HG02970 (cell line): ENCODE measurements around the gene GALR2.

Experiments
- ATAC-seq: cut with Tn5 transposase; IDR thresholded peaks from one replicate; pipeline ENCODE4 v1.9.1; 2021; ENCODE audit warnings: mild to moderate bottlenecking, moderate library complexity, moderate number of reproducible peaks; ENCODE audit not compliant: unreplicated experiment, low FRiP score

The GALR2 gene

GRCh38 chr17:76091526-76092286, 17.1 kb downstream of the GALR2 start:
- no peak for ATAC-seq

- no peak for ATAC-seq
Measured at GRCh38 chr17:76092526-76093413, 18.2 kb downstream of the GALR2 start.

GRCh38 chr17:76094046-76094445, 19.5 kb downstream of the GALR2 start:
- ATAC-seq = no peak

GRCh38 chr17:76095943-76096342, 21.4 kb downstream of the GALR2 start:
- ATAC-seq = no peak

- no peak for ATAC-seq
Measured at GRCh38 chr17:76097716-76098295, 23.2 kb downstream of the GALR2 start.

GRCh38 chr17:76102944-76103273, 28.3 kb downstream of the GALR2 start:
- ATAC-seq = no peak

- ATAC-seq = peak; percentile 87
Measured at GRCh38 chr17:76103274-76104139, 28.9 kb downstream of the GALR2 start, which contains the start of gene EXOC7. Gene EXOC7 (minus strand): TSS chr17:76103787. CDS start chr17:76103692, 95 bp downstream.

- ATAC-seq = no peak
Measured at GRCh38 chr17:76104140-76104895, 29.7 kb downstream of the GALR2 start.

- ATAC-seq = no peak
Measured at GRCh38 chr17:76104896-76105231, 30.3 kb downstream of the GALR2 start.

GRCh38 chr17:76106703-76107102, 32.1 kb downstream of the GALR2 start:
- no peak for ATAC-seq

- ATAC-seq = no peak
Measured at GRCh38 chr17:76107509-76107908, 32.9 kb downstream of the GALR2 start.

GRCh38 chr17:76111956-76112355, 37.4 kb downstream of the GALR2 start:
- ATAC-seq = no peak

- no peak for ATAC-seq
Measured at GRCh38 chr17:76115138-76115754, 40.7 kb downstream of the GALR2 start.

- no peak for ATAC-seq
Measured at GRCh38 chr17:76119409-76120371, 45.1 kb downstream of the GALR2 start.

GRCh38 chr17:76120658-76121008, 46.1 kb downstream of the GALR2 start:
- no peak for ATAC-seq

GRCh38 chr17:76121932-76122430, 47.4 kb downstream of the GALR2 start:
- ATAC-seq = no peak

GRCh38 chr17:76122431-76123190, 48.0 kb downstream of the GALR2 start:
- no peak for ATAC-seq

- no peak for ATAC-seq
Measured at GRCh38 chr17:76123191-76123499, 48.6 kb downstream of the GALR2 start.
